ENCODE data around the gene VIPR2.

VIPR2 gene

GRCh38 chr7:159099711-159100231, 44.9 kb downstream of the VIPR2 start:
- Histone ChIP-seq H3K27me3 (ENCODE audit: insufficient read depth, low read depth, severe bottlenecking) (no peaks in the 10 kb centered on the region), H3K36me3 (no peaks in the 10 kb centered on the region), H3K4me3 (ENCODE audit: low read depth, low read length) (no peak overlapping the region), H3K9me3 (ENCODE audit: severe bottlenecking) (no peaks in the 10 kb centered on the region), H3K27ac (no peak overlapping the region)
- no peak for TF ChIP-seq CTCF (IDR thresholded peaks at IDR 0.05; ENCODE audit: low read depth, low read length)
- no peak for DNase-seq

GRCh38 chr7:159098811-159099655, 45.6 kb downstream of the VIPR2 start:
- H3K27me3 ChIP-seq (ENCODE audit: insufficient read depth, low read depth, severe bottlenecking): no peaks in the 10 kb centered on the region
- no peak for TF ChIP-seq CTCF (IDR thresholded peaks at IDR 0.05; ENCODE audit: low read depth, low read length)
- no peaks in the 10 kb centered on the region for H3K9me3 ChIP-seq (ENCODE audit: severe bottlenecking)
- DNase-seq: no peak
- H3K4me3 ChIP-seq (ENCODE audit: low read depth, low read length): no peak overlapping the region
- H3K36me3 ChIP-seq: no peaks in the 10 kb centered on the region
- H3K27ac ChIP-seq: no peak overlapping the region

DNA sequence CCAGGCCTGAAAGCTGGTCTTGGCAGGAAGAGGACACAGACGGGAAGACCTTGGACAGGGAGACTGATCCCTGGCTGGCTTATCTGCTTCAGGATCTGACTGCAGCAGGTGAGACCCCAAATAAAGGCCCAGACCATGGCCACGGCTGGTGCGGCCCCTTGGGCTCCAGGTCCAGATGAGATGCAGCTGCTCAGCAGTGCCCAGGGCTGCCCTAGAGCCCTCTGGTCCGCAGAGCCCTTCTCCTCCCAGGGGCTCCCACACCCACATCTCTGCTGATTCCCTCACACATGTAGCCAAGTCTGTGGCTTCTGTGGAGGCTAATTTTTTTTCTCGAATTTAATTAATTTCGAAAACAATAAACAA, 46.3 kb downstream of the VIPR2 start:
- Histone ChIP-seq H3K4me3 (ENCODE audit: low read depth, low read length) (no peak overlapping the region), H3K36me3 (no peaks in the 10 kb centered on the region), H3K27ac (no peak overlapping the region), H3K27me3 (ENCODE audit: insufficient read depth, low read depth, severe bottlenecking) (no peaks in the 10 kb centered on the region), H3K9me3 (ENCODE audit: severe bottlenecking) (no peaks in the 10 kb centered on the region)
- peak; percentile 3 for DNase-seq
- TF ChIP-seq CTCF (IDR thresholded peaks at IDR 0.05; ENCODE audit: low read depth, low read length): no peak

DNA sequence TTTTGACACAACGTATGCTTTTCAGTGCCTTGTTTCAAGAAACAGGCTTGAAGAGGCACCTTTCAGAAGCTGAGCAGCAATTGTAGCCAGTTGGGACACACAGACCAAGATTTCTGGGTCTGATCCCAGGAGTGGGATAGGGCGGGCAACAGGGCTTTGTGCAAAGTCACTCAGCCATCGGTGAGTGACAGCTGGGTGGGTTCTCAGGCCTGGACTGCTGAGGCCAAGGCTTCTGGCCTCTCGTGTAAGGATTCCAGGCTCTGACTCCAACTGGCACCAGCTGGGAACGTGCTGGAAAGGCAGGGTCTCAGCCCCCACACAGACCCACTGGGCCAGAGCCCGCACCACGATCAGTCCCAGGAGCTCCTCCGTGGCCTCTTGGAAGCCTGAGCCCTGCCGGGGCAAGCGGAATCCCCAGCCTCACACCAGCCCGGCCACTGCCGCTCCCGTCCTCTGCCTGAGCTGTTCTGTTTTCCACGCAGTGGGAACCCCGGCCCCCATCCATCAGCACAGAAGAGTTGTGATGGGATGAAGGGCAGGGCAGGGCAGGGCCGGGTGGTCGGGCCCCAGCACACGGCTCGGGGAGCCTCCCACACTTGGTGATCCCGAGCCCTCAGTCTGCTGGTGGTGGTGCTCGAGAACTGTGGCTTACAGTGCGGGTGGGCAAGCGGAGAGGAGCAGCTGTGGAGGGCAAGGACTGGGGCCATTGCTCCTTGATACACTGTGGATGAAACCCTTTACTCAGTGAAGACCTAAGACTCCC, 46.8 kb downstream of the VIPR2 start:
- no peak overlapping the region for H3K4me3 ChIP-seq (ENCODE audit: low read depth, low read length)
- DNase-seq: peak; percentile 8
- no peaks in the 10 kb centered on the region for H3K27me3 ChIP-seq (ENCODE audit: insufficient read depth, low read depth, severe bottlenecking)
- no peak for TF ChIP-seq CTCF (IDR thresholded peaks at IDR 0.05; ENCODE audit: low read depth, low read length)
- H3K36me3 ChIP-seq: no peaks in the 10 kb centered on the region
- H3K27ac ChIP-seq: no peak overlapping the region
- H3K9me3 ChIP-seq (ENCODE audit: severe bottlenecking): no peaks in the 10 kb centered on the region

DNA sequence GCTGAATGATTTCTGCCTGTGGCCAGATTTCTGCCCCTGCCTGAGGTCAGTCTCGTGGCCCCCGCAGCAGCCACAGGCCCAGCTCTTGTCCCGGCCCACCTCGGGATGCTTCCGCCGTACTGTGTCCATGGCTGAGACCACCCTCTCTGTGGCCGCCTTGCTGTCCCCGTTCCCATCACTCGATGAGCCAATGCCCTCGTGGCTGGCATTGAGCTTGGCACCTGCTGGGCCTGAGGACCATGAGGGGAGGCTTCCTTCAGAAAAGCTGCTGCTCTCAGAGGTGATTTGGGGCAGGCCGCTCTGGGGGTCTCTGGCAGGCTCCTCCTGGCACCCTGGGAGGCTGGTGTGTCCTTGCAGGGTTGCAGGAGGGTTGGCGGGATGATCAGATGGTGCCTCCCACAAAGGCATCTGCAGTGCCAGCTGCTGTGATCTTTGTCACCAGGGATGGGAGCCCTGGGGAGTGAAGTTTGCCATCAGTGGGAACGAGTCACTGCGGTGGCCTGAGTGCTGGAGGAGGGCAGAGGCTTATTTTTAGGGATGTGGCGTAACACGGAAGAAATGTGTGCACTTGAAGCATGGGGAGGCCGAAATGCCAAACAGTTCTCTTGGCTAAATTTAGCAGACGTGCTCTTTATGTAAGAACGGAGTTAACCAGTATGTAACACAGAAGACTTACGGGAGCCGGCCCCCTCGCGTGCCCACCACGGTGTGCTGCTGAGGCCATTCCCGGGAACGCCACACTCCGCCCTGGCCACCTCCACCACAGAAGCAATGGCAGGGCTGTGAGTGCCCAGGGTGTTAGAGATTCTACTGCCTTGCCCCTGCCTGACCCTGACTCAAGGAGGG, 47.7 kb downstream of the VIPR2 start:
- no peak for TF ChIP-seq CTCF (IDR thresholded peaks at IDR 0.05; ENCODE audit: low read depth, low read length)
- Histone ChIP-seq H3K9me3 (ENCODE audit: severe bottlenecking) (no peaks in the 10 kb centered on the region), H3K36me3 (no peaks in the 10 kb centered on the region), H3K27me3 (ENCODE audit: insufficient read depth, low read depth, severe bottlenecking) (no peaks in the 10 kb centered on the region), H3K27ac (no peak overlapping the region), H3K4me3 (ENCODE audit: low read depth, low read length) (no peak overlapping the region)
- peak; percentile 3 for DNase-seq

Data from WERI-Rb-1 (cell line).